ENCODE data around the gene ATP10D. TPM values are rescaled to one million over a fixed set of nuclear protein-coding genes. Genes with fewer than 3 reads are reported as not detected.

The ATP10D gene
- total RNA-seq, 1 donor: 50.0 TPM

GRCh38 chr4:47621181-47621580, 136.1 kb downstream of the ATP10D start:
- no peak overlapping the region for H3K4me3 ChIP-seq (ENCODE audit: low read depth, low read length)
- no peak for DNase-seq (ENCODE audit: low read depth)
- TF ChIP-seq CTCF (IDR thresholded peaks at IDR 0.05; ENCODE audit: insufficient read depth, low read length): no peak

GRCh38 chr4:47624031-47624441, 139.0 kb downstream of the ATP10D start:
- peak; percentile 39 for DNase-seq (ENCODE audit: low read depth)
- no peak overlapping the region for H3K4me3 ChIP-seq (ENCODE audit: low read depth, low read length)
- no peak for TF ChIP-seq CTCF (IDR thresholded peaks at IDR 0.05; ENCODE audit: insufficient read depth, low read length)

GRCh38 chr4:47631161-47631560, 146.1 kb downstream of the ATP10D start:
- no peak for TF ChIP-seq CTCF (IDR thresholded peaks at IDR 0.05; ENCODE audit: insufficient read depth, low read length)
- no peak for DNase-seq (ENCODE audit: low read depth)
- no peak overlapping the region for H3K4me3 ChIP-seq (ENCODE audit: low read depth, low read length)

- no peak for DNase-seq (ENCODE audit: low read depth)
- H3K4me3 ChIP-seq (ENCODE audit: low read depth, low read length): no peak overlapping the region
- no peak for TF ChIP-seq CTCF (IDR thresholded peaks at IDR 0.05; ENCODE audit: insufficient read depth, low read length)
These were observed 154.5 kb downstream of the ATP10D start for GRCh38 chr4:47639531-47639930.

- no peak for TF ChIP-seq CTCF (IDR thresholded peaks at IDR 0.05; ENCODE audit: insufficient read depth, low read length)
- no peak for DNase-seq (ENCODE audit: low read depth)
- H3K4me3 ChIP-seq (ENCODE audit: low read depth, low read length): no peak overlapping the region
These were observed 155.8 kb downstream of the ATP10D start for GRCh38 chr4:47640911-47641310.

- H3K4me3 ChIP-seq (ENCODE audit: low read depth, low read length): no peak overlapping the region
- DNase-seq (ENCODE audit: low read depth): no peak
- no peak for TF ChIP-seq CTCF (IDR thresholded peaks at IDR 0.05; ENCODE audit: insufficient read depth, low read length)
These were observed 156.7 kb downstream of the ATP10D start for GRCh38 chr4:47641755-47642154.

- H3K4me3 ChIP-seq (ENCODE audit: low read depth, low read length): no peak overlapping the region
- TF ChIP-seq CTCF (IDR thresholded peaks at IDR 0.05; ENCODE audit: insufficient read depth, low read length): no peak
- no peak for DNase-seq (ENCODE audit: low read depth)
These were observed 157.2 kb downstream of the ATP10D start for GRCh38 chr4:47642191-47642830.

Measured in fibroblast of the aortic adventitia (primary cell).